PC-3 (cell line): ENCODE results near the gene MARK3. TPM values are rescaled to one million over a fixed set of nuclear protein-coding genes. Genes with fewer than 3 reads are reported as not detected.

Source experiments
- ATAC-seq: fragments of 200-7000 bp; cut with Tn5 transposase; 2 replicates; pipeline ENCODE4 v1.9.1; 2020; ENCODE audit warnings: mild to moderate bottlenecking, moderate library complexity
- BruUV-seq: library from RNA; stranded (reverse); fragments of 400-500 nt; replicated peaks from 2 replicates; lab custom pipeline; 2021; lab: Mats Ljungman, UMichigan
- CTCF ChIA-PET: fragments of 300-600 bp; sonication (Branson Sonifier 250); formaldehyde crosslinking; loops from one replicate; lab custom pipeline; 2022; ENCODE audit warnings: antibody characterized with exemption; lab: Charles Lee
- POLR2A ChIA-PET: fragments of 300-600 bp; sonication (Branson Sonifier 250); formaldehyde crosslinking; loops from one replicate; lab custom pipeline; 2022; ENCODE audit warnings: antibody characterized with exemption; ENCODE audit not compliant: unreplicated experiment; lab: Charles Lee
- DNase-seq: peaks from one replicate; pipeline ENCODE4 v3.0.0-alpha.2; 2015
- H2AFZ ChIP-seq: fragments of 300-600 bp; sonication (generic); 2 replicates; pipeline ENCODE4 v1.6.0; 2016; ENCODE audit warnings: antibody characterized with exemption, low read length
- H3F3A ChIP-seq: fragments of 300-600 bp; sonication (generic); one replicate; pipeline ENCODE4 v1.6.0; 2017; ENCODE audit warnings: antibody characterized with exemption, low read length, control low read depth, mild to moderate bottlenecking; ENCODE audit not compliant: unreplicated experiment
- H3K27ac ChIP-seq: fragments of 300-600 bp; sonication (generic); 2 replicates; pipeline ENCODE4 v1.5.1; 2016; ENCODE audit warnings: mild to moderate bottlenecking, low read length
- H3K27me3 ChIP-seq: fragments of 300-600 bp; sonication (generic); 2 replicates; pipeline ENCODE4 v1.6.1; 2016; ENCODE audit warnings: low read length, mixed read lengths
- H3K36me3 ChIP-seq: fragments of 300-600 bp; sonication (generic); 2 replicates; pipeline ENCODE4 v1.6.1; 2016; ENCODE audit warnings: low read depth, mixed run types, low read length, mixed read lengths
- H3K4me1 ChIP-seq: fragments of 300-600 bp; sonication (generic); 2 replicates; pipeline ENCODE4 v1.5.1; 2016; ENCODE audit warnings: low read length; ENCODE audit not compliant: insufficient read depth
- H3K4me2 ChIP-seq: fragments of 300-600 bp; sonication (generic); 2 replicates; pipeline ENCODE4 v1.6.0; 2016; ENCODE audit warnings: low read length
- H3K4me3 ChIP-seq: fragments of 300-600 bp; sonication (generic); 2 replicates; pipeline ENCODE4 v1.5.1; 2016; ENCODE audit warnings: mild to moderate bottlenecking, low read length, mixed read lengths
- H3K79me2 ChIP-seq: fragments of 300-600 bp; sonication (generic); 2 replicates; pipeline ENCODE4 v1.6.1; 2017; ENCODE audit warnings: low read length, mixed read lengths
- H3K9ac ChIP-seq: fragments of 300-600 bp; sonication (generic); 2 replicates; pipeline ENCODE4 v1.6.0; 2016; ENCODE audit warnings: mild to moderate bottlenecking, low read length
- H3K9me2 ChIP-seq: fragments of 300-600 bp; sonication (generic); replicated peaks from 2 replicates; pipeline ENCODE4 v1.6.1; 2016; ENCODE audit warnings: mixed run types, low read length, mixed read lengths
- H3K9me3 ChIP-seq: fragments of 300-600 bp; sonication (generic); 2 replicates; pipeline ENCODE4 v1.6.1; 2016; ENCODE audit warnings: low read length, mixed read lengths
- H4K20me1 ChIP-seq: fragments of 300-600 bp; sonication (generic); 2 replicates; pipeline ENCODE4 v1.6.1; 2016; ENCODE audit warnings: low read length, mixed read lengths
- CTCF ChIP-seq: fragments of 300-600 bp; sonication (generic); conservative IDR thresholded peaks from 2 replicates; pipeline ENCODE4 v1.5.1; 2017; ENCODE audit warnings: antibody characterized with exemption, low read depth, mild to moderate bottlenecking, low read length
- EZH2 ChIP-seq: fragments of 300-600 bp; sonication (generic); IDR thresholded peaks from one replicate; pipeline ENCODE4 v1.6.1; 2017; ENCODE audit warnings: antibody characterized with exemption, mild to moderate bottlenecking, low read length; ENCODE audit not compliant: unreplicated experiment
- EZH2phosphoT487 ChIP-seq: fragments of 300-600 bp; sonication (generic); IDR thresholded peaks from 2 replicates; pipeline ENCODE4 v1.6.1; 2018; ENCODE audit warnings: mild to moderate bottlenecking, antibody characterized with exemption, low read length, borderline replicate concordance
- intact Hi-C: fragments of 100-400 bp; cut with micrococcal nuclease; formaldehyde crosslinking; loops from 2 replicates; pipeline ENCODE4 v1.9.0; 2023
- total RNA-seq: library from RNA; depleted of rRNA; stranded (reverse); fragments of >200 nt; gene quantifications from 2 replicates; pipeline ENCODE4 v1.2.3, GENCODE V29; 2014

The MARK3 gene
- total RNA-seq, 1 experiment from 2014 or later, result 69.9 TPM

GRCh38 chr14:103526247-103526913 is 141.2 kb downstream of the MARK3 start:
- Histone ChIP-seq H3K4me3 (no peak overlapping the region), H3K36me3 (peaks cover 4% of the 10 kb centered on the region; the same call in 1 of the 2 replicates), H2AFZ (no peak overlapping the region), H4K20me1 (peaks cover 4% of the 10 kb centered on the region; the same call in 1 of the 2 replicates), H3K9me3 (no peaks in the 10 kb centered on the region), H3K9me2 (no peaks in the 10 kb centered on the region), H3K4me1 (peaks cover 22% of the 10 kb centered on the region), H3F3A (no peaks in the 10 kb centered on the region), H3K27ac (no peak overlapping the region), H3K27me3 (no peaks in the 10 kb centered on the region), H3K79me2 (peaks cover 34% of the 10 kb centered on the region), H3K9ac (no peak overlapping the region), H3K4me2 (no peak overlapping the region)
- ChIA-PET POLR2A (no interaction called here), CTCF (no interaction called here)
- intact Hi-C loops, result no loop called here
- TF ChIP-seq EZH2 (no peak), CTCF (no peak), EZH2phosphoT487 (no peak)
- ATAC-seq (no peak), DNase-seq (no peak)
- no TSS peak for BruUV-seq

- CTCF ChIA-PET, result no interaction called here
- H3K79me2 ChIP-seq, result peaks cover 39% of the 10 kb centered on the region
Observed at GRCh38 chr14:103526914-103527248, 141.7 kb downstream of the MARK3 start.

More at GRCh38 chr14:103526914-103527248, 141.7 kb downstream of the MARK3 start:
- no TSS peak for BruUV-seq
- POLR2A ChIA-PET, result no interaction called here
- no peaks in the 10 kb centered on the region for H3K9me2 ChIP-seq
- no peak for TF ChIP-seq CTCF
- no peak for TF ChIP-seq EZH2phosphoT487
- TF ChIP-seq EZH2, result no peak
- no peak overlapping the region for H3K27ac ChIP-seq
- intact Hi-C loops, result no loop called here
- H3K27me3 ChIP-seq, result no peaks in the 10 kb centered on the region
- H3F3A ChIP-seq, result no peaks in the 10 kb centered on the region
- ATAC-seq (no peak), DNase-seq (no peak)
- H3K4me2 ChIP-seq, result no peak overlapping the region
- no peak overlapping the region for H3K4me3 ChIP-seq
- H2AFZ ChIP-seq, result no peak overlapping the region
- H3K4me1 ChIP-seq, result peaks cover 22% of the 10 kb centered on the region
- no peak overlapping the region for H3K9ac ChIP-seq
- peaks cover 4% of the 10 kb centered on the region; the same call in 1 of the 2 replicates for H3K36me3 ChIP-seq
- no peaks in the 10 kb centered on the region for H3K9me3 ChIP-seq
- peaks cover 8% of the 10 kb centered on the region; the same call in 1 of the 2 replicates for H4K20me1 ChIP-seq
